ENCODE data around the gene FGGY.

- no peak for TF ChIP-seq CTCF (IDR thresholded peaks at IDR 0.05)
- no peak for TF ChIP-seq POLR2A (IDR thresholded peaks at IDR 0.05)
These were observed 139.7 kb downstream of the FGGY start for GRCh38 chr1:59436637-59437036.

Measured in uterus (tissue), 2 donors.